Ectodermal cell (in vitro differentiated cells): ENCODE data around the gene PIK3CD.
"Not testable (repeated sequence)": the region's sequence is repeated elsewhere in the genome, so short reads cannot be mapped to it uniquely, and the experiment has no call there.

Experiments
- H3K27ac ChIP-seq: 2 replicates; pipeline ENCODE4 v1.7.0; 2013; ENCODE audit warnings: mild to moderate bottlenecking, low read depth, low read length; ENCODE audit not compliant: insufficient read depth, poor library complexity, severe bottlenecking
- H3K27me3 ChIP-seq: 2 replicates; pipeline ENCODE4 v1.7.0; 2013; ENCODE audit warnings: mild to moderate bottlenecking, low read length; ENCODE audit not compliant: insufficient read depth, control insufficient read depth, poor library complexity, severe bottlenecking
- H3K36me3 ChIP-seq: one replicate; pipeline ENCODE4 v1.7.0; 2013; ENCODE audit warnings: low read length; ENCODE audit not compliant: control insufficient read depth, insufficient read depth
- H3K4me1 ChIP-seq: one replicate; pipeline ENCODE4 v1.7.0; 2013; ENCODE audit warnings: low read length; ENCODE audit not compliant: control insufficient read depth, insufficient read depth
- H3K4me3 ChIP-seq: 2 replicates; pipeline ENCODE4 v1.7.0; 2013; ENCODE audit warnings: low read depth, low read length, control low read depth; ENCODE audit not compliant: insufficient read depth
- H3K9me3 ChIP-seq: 2 replicates; pipeline ENCODE4 v1.7.0; 2013; ENCODE audit warnings: mild to moderate bottlenecking, low read length, moderate library complexity; ENCODE audit not compliant: control insufficient read depth
- WGBS, 2 experiments: methylation state at CpG; one replicate each; pipeline ENCODE4 v1.1.7; 2013; ENCODE audit warnings: missing lambda C conversion rate in 2 of 2; 5-methylcytosine and 5-hydroxymethylcytosine counted together

Gene PIK3CD

DNA sequence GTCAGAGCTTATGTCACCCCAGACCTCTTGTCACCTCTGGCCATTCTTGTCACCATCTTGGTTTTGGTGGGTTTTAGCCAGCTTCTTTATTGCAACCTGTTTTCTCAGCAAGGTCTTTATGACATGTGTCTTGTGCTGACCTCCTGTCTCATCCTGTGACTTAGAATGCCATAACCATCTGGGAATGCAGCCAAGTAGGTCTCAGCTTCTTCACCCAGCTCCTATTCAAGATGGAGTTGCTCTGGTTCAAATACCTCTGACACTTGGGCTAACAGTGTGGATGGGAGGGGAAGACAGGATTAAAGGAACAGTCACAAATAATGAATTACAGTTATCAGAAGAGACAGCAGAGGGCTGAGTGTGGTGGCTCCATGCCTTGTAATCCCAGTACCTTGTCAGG is 30.5 kb upstream of the PIK3CD start:
- no peak overlapping the region for H3K4me3 ChIP-seq
- no peaks in the 10 kb centered on the region for H3K9me3 ChIP-seq
- no peaks in the 10 kb centered on the region for H3K27me3 ChIP-seq
- H3K36me3 ChIP-seq, result no peaks in the 10 kb centered on the region
- H3K4me1 ChIP-seq, result no peaks in the 10 kb centered on the region
- H3K27ac ChIP-seq, result no peak overlapping the region

DNA sequence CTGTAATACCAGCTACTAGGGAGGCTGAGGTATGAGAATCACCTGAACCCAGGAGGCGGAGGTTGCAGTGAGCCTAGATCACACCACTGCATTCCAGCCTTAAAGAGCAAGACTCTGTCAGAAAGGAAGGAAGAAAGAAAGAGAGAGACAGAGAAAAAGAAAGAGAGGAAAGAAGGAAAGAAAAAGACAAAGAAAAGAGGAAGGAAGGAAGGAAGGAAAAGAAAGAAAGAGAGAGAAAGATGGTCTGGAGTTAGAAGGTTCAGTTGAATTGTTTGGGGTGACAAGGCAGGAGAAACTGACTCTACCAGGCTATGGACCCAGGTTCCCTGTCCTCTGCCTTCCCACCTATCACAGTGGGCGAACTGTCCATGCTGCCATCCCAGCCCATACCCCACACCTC is 27.4 kb upstream of the PIK3CD start:
- no peaks in the 10 kb centered on the region for H3K4me1 ChIP-seq
- H3K27ac ChIP-seq, result no peak overlapping the region
- no peaks in the 10 kb centered on the region for H3K36me3 ChIP-seq
- no peaks in the 10 kb centered on the region for H3K9me3 ChIP-seq
- no peak overlapping the region for H3K4me3 ChIP-seq
- peaks cover 10% of the 10 kb centered on the region for H3K27me3 ChIP-seq
- 88 to 89% methylated on average over 2 of the region's 2 CpGs for WGBS, 2 experiments

DNA sequence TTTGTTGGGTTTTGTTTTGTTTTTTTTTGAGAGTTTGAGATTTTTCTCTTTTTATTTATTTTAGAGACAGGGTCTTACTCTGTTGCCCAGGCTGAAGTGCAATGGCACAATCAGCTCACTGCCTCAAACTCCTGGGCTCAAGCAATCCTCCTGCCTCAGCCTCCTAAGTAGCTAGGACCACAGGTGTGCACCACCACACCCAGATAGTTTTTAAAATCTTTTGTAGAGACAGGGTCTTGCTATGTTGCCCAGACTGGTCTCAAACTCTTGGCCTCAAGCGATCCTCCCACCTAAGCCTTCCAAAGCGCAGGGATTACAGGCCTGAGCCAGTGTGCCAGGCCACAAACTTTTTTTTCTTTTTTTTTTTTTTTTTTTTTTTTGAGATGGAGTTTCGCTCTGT is 26.5 kb upstream of the PIK3CD start:
- not testable (repeated sequence) for H3K27ac ChIP-seq, H3K4me3 ChIP-seq, H3K9me3 ChIP-seq, H3K4me1 ChIP-seq, H3K27me3 ChIP-seq, H3K36me3 ChIP-seq
- 92 to 95% methylated on average over 3 of the region's 3 CpGs for WGBS, 2 experiments

GRCh38 chr1:9626201-9626608 is 25.3 kb upstream of the PIK3CD start:
- WGBS, 2 experiments, result 89 to 94% methylated on average over 9 of the region's 9 CpGs
- Histone ChIP-seq H3K27ac (no peak overlapping the region), H3K4me3 (no peak overlapping the region), H3K27me3 (peaks cover 10% of the 10 kb centered on the region), H3K36me3 (no peaks in the 10 kb centered on the region), H3K9me3 (no peaks in the 10 kb centered on the region), H3K4me1 (no peaks in the 10 kb centered on the region)

- H3K4me3 ChIP-seq, result no peak overlapping the region
- no peaks in the 10 kb centered on the region for H3K9me3 ChIP-seq
- WGBS, 2 experiments, result 85 to 86% methylated on average over 23 of the region's 23 CpGs
Measured at GRCh38 chr1:9628541-9629444, 22.7 kb upstream of the PIK3CD start.

GRCh38 chr1:9629445-9630201 is 21.9 kb upstream of the PIK3CD start:
- no peaks in the 10 kb centered on the region for H3K36me3 ChIP-seq
- 79 to 83% methylated on average over 27 of the region's 29 CpGs for WGBS, 2 experiments
- H3K4me1 ChIP-seq, result no peaks in the 10 kb centered on the region
- H3K27ac ChIP-seq, result no peak overlapping the region
- H3K4me3 ChIP-seq, result no peak overlapping the region
- H3K27me3 ChIP-seq, result peaks cover 10% of the 10 kb centered on the region
- no peaks in the 10 kb centered on the region for H3K9me3 ChIP-seq

More at GRCh38 chr1:9628541-9629444, 22.7 kb upstream of the PIK3CD start:
- no peaks in the 10 kb centered on the region for H3K4me1 ChIP-seq
- H3K27me3 ChIP-seq, result peaks cover 10% of the 10 kb centered on the region
- H3K27ac ChIP-seq, result no peak overlapping the region
- no peaks in the 10 kb centered on the region for H3K36me3 ChIP-seq

DNA sequence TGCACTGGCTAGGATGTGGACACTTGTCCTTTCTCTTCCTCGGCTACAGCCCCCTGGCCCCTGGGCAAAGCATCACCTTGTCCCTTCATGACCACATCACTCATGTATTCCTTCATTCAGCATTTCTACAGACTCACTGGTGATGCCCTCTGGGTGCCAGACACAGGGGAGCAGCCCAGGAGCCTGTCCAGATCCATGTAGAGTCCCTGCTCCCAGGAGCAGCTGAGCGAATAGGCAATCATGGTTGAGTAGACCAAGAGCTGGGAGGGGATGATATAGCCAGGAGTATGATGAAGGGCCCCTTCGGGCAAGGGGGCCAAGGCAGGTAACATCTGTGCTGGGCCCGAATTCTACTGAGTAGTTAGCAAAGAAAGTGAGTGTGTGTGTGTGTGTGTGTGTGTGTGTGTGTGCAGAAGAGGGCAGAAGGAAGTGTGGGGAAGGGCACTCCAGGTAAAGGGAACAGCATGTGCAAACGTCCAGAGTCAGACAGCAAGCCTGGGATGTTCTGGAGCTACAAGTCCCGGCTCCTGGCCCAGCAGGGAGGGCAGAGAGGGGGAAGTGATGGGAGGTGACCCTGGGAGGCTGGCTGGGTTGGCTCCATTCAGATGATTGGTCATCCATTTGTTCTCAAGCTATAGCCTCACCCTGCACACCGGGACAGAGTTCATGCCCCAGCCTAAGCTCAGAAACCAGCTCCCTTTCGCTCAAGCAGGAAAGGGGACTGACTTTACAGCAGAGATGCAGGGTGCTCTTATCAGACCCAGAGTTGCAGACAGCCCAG is 21.0 kb upstream of the PIK3CD start:
- Histone ChIP-seq H3K36me3 (no peaks in the 10 kb centered on the region), H3K27ac (no peak overlapping the region), H3K4me3 (no peak overlapping the region), H3K9me3 (no peaks in the 10 kb centered on the region), H3K27me3 (peaks cover 10% of the 10 kb centered on the region), H3K4me1 (no peaks in the 10 kb centered on the region)
- 84 to 90% methylated on average over 8 of the region's 8 CpGs for WGBS, 2 experiments

DNA sequence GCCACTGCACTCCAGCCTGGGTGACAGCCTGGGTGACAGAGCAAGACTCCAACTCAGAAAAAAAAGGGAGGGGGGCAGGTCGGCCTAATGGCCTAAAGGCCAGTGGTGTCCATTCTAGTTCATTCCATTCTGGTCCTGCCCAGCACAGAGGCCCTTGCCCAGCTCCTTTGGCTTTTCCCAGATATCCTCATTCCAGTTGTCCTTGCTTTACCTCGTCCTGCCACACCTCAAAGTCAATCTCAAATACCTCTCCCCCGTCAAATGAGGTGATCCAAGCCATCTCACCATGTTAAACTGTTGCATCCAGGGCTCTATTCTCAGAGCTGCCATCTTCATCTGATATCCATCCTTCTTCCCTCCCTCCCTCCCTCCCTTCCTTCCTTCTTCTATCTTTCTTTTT is 19.9 kb upstream of the PIK3CD start:
- Histone ChIP-seq H3K27ac (no peak overlapping the region), H3K9me3 (no peaks in the 10 kb centered on the region), H3K4me3 (no peak overlapping the region), H3K27me3 (peaks cover 9% of the 10 kb centered on the region), H3K36me3 (no peaks in the 10 kb centered on the region), H3K4me1 (no peaks in the 10 kb centered on the region)
- 87 to 89% methylated on average over 3 of the region's 3 CpGs for whole genome bisulfite sequencing, 2 experiments

DNA sequence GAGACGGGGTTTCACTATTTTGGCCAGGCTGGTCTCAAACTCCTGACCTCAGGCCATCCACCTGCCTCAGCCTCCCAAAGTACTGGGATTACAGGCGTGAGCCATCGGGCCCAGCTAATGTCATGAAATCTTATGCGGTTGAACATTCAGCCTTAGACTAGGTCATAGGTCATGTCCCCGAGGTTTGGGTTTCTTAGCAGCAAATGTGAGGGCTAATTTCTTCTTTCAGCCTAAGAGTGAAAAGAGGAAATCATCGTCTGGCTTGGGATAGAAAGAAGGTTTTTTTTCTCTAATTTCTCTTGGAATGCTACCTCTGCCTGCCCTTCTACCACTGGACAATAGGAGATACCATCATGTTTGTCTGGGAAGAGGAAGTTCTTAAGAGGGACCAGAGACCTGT is 18.0 kb upstream of the PIK3CD start:
- no peak overlapping the region for H3K27ac ChIP-seq
- H3K36me3 ChIP-seq, result no peaks in the 10 kb centered on the region
- no peaks in the 10 kb centered on the region for H3K27me3 ChIP-seq
- 91 to 93% methylated on average over 6 of the region's 6 CpGs for WGBS, 2 experiments
- H3K9me3 ChIP-seq, result no peaks in the 10 kb centered on the region
- H3K4me3 ChIP-seq, result no peak overlapping the region
- no peaks in the 10 kb centered on the region for H3K4me1 ChIP-seq

GRCh38 chr1:9634582-9634981 is 16.9 kb upstream of the PIK3CD start:
- Histone ChIP-seq H3K4me1 (no peaks in the 10 kb centered on the region), H3K36me3 (no peaks in the 10 kb centered on the region), H3K27ac (no peak overlapping the region), H3K9me3 (no peaks in the 10 kb centered on the region), H3K4me3 (no peak overlapping the region), H3K27me3 (no peaks in the 10 kb centered on the region)
- WGBS, 2 experiments, result 90 to 99% methylated on average over 2 of the region's 2 CpGs
